IPS DF 19.7 (cell line): ENCODE data around the gene ERH.

Experiments
- DNase-seq: peaks from one replicate; pipeline ENCODE4 v3.0.0-alpha.2; 2013; ENCODE audit warnings: low read depth, low spot score

ERH gene

GRCh38 chr14:69356903-69357543, 41.1 kb downstream of the ERH start:
- no peak for DNase-seq

DNA sequence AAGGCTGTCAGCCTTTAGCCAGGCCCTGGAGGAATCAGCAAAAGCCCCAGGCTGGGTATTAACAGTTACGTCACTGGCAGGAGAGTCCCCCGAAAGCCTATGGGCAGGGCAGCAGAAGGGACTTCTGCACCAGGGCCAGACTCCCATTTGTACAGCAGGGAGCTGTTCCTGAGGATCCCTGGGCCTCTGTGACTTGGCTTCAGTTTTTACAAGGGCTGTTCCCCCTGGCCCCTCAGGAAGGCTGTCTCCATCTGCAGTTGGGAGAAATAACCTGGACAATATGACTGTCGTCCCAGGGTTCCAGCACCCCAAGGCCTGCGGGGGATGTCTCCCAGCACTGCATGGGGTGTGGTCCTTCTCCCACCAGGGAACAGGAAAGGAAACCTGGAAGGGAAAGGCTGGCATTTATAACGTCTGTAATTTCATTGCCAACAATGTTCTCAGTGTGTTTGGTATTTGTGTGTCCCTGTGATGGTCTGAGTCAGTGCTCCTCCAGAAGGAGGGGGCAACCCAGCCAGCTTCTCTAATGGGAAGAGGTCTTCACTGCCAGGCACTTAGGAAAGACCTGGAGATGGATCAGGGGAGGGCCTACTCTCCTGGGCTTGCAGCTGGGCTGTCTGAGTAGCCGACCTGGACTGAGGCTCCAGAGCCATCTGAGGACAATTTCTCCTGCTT, 42.4 kb downstream of the ERH start:
- no peak for DNase-seq

GRCh38 chr14:69355154-69355597, 42.9 kb downstream of the ERH start:
- DNase-seq = no peak

GRCh38 chr14:69354383-69355153, 43.5 kb downstream of the ERH start:
- no peak for DNase-seq

- DNase-seq = no peak
Measured at GRCh38 chr14:69353168-69353567, 44.9 kb downstream of the ERH start.

- DNase-seq = no peak
Measured at GRCh38 chr14:69351911-69352310, 46.2 kb downstream of the ERH start.

GRCh38 chr14:69351385-69351784, 46.7 kb downstream of the ERH start:
- no peak for DNase-seq

- no peak for DNase-seq
Measured at GRCh38 chr14:69350892-69351291, 47.2 kb downstream of the ERH start.

GRCh38 chr14:69349091-69349777, 48.9 kb downstream of the ERH start:
- no peak for DNase-seq

- DNase-seq = no peak
Measured at GRCh38 chr14:69346710-69347109, 51.4 kb downstream of the ERH start.

- no peak for DNase-seq
Measured at GRCh38 chr14:69345402-69345801, 52.7 kb downstream of the ERH start.

- no peak for DNase-seq
Measured at GRCh38 chr14:69344171-69344570, 53.9 kb downstream of the ERH start.

DNA sequence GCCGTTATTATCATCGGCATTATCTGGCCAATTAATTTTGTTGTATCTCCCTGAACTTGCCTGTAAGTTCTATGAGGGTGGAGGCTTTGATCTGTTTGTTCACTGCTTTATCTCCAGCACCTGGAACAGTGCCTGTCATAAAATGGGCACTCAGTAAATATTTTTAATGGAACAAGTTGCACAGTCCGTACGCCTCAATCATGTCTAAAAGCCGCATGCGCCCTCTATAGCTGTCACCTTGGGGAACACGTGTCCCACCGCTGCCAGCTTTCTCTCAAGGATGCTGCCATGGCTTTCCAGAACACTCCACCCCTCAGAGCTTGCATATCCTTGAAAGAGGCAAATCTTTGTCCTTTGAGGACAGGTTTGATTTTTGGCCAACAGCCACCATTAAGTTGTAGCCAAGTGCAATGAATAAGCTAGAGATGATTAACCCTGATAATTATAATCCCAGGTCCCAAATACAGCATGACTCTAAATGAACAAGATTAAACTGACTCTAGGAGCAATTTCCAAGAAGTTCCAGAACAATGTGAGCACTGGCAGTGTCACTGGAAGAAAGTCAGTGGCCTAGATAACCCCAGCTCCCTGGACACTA, 55.1 kb downstream of the ERH start:
- DNase-seq = no peak

DNA sequence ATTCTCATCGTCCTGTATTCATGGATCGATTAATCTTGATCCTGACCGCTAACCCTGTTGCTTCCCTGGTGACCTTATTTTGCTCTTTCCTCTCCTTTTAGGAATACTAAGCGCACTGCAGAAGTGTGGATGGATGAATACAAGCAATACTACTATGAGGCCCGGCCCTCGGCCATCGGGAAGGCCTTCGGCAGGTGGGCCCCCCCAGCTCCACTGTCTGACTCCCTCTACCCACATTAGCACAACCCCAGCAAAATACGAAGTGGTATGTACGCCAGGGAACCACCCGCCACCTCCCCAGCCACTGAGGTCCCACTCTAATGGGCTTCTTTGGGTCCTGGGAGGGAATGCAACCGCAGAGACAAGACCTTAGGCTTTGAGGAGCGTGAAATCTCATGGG, 58.7 kb downstream of the ERH start:
- DNase-seq = no peak

DNA sequence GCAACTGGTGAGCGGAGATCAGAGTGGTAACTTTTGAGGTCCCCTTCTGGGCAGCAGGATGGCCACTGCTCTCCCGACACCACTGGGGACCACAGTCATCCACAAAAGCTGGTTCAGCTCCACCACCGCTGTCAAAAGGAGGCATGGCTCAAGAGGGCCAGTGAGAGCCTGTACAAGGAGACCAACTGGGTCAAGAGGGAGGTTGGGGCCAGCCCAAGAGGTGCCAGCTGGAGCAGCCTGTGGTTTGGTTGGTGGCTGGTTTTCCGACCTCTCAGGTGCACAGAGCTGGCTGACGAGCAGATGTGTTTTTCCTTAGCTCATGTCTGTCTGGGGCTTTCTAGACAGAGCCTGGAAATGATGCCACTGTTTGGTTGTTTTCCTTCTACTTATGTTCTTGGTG, 60.1 kb downstream of the ERH start:
- no peak for DNase-seq

DNA sequence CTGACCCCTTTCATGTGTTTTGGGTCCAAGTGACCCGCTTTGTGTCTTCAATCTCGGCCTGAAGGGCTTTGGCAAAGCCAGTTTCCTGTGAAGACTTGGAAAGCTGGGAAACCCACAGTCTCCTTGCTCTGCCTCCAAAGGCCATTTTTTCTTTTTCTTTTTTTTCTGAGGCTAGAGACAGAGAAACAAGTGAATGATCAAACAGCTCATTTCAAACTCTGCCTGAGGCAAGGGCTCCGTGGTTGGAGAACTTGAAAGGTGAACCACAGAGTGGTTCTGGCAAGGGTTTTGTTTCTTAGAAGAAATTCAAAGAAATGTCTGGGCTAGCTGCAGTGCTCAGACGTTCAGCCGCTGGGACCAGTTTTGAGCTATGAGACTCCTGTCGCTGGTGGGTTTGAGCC, 62.7 kb downstream of the ERH start:
- no peak for DNase-seq

DNA sequence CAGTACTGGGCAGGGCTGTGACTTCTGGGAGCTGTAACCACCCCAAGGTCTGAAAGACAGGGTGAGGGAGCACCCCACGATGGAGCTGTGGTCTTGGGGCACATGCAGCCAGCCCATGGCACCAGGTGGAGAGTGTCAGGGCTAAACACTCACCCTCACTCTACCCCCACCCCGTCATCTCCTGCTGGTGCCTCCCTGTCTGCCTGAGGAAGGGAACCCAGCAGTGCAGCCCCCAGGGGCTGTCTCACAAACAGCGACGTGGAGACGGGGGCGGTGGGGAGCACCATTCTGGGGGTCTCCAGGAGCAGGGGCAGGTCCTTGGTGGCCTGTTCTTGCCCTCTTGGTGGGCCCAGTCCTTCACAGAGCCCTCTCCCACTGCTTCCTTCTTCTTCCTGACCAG, 63.5 kb downstream of the ERH start:
- DNase-seq = no peak

DNA sequence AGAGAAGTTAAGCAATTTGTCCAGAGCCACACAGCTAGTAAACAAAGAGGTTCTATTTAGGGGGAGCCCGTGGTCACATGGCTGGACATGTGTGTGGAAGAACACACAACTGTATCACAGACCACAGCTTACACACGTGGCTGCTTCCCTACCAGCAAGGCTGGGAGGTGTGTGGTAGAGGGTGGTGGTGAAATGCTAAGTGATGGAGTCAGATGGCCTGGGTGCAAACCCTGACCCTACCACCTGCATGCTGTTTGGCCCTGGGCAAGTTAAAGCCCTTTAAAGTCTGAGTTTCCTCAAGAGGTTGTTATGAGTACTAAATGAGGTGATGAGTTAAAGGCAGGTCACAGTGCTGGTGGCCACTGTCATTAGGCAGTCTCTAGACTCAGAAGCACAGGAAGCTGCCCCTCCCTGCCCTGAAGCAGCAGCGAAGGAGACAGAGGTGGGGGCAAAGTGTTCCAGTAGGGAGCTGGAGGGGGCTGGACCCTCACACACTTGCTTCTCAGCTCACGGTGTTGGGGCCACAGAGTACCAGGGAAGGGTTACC, 64.2 kb downstream of the ERH start:
- no peak for DNase-seq

DNA sequence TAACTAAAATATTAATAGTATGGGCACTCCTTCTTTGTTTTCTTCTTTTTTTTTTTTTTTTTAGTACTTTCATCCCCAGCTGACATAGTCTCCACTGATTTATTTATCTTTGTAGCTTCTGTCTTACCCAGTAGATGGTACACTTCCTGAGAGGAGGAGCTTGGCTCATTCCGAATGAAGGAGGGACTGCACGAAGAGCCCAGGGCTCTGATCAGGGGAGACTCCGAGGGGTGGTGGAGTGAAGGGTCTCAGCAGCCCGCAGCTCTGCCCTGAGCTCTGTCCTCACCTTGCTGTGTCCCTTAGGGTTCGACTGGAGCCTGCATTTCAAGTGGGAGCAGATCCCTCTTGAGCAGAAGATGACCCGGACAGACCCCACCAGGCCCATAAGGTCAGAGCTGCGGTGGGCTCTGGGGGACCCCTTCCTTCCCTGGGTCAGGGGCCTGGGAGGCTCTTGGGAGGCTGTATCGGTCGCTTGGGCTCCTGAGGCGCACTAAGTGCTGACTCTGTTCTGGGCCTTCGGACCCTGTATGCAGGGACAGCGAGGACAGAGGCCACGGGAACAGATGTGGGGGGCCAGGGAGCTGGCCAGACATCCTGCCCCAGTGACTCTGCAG, 65.2 kb downstream of the ERH start:
- DNase-seq = no peak

GRCh38 chr14:69331206-69331605, 66.9 kb downstream of the ERH start:
- DNase-seq = no peak
